SIG-M5 treated with dmso at 0.1 percent for 504 hours (cell line): Measurements from ENCODE around the gene GABRP.
"Not testable (repeated sequence)": the region's sequence is repeated elsewhere in the genome, so short reads cannot be mapped to it uniquely, and the experiment has no call there.

Experiments used
- DNase-seq: peaks from one replicate; lab custom pipeline; 2025; ENCODE audit not compliant: unreplicated experiment; lab: John Stamatoyannopoulos, UW

GABRP gene

GRCh38 chr5:170783498-170784247 lies at the start of gene GABRP:
Gene GABRP (plus strand): TSS chr5:170783725. CDS start chr5:170788616, 4,891 bp downstream.
- DNase-seq, result no peak

GRCh38 chr5:170736966-170737365 lies 46.6 kb upstream of the GABRP start:
- DNase-seq, result no peak

GRCh38 chr5:170737591-170737990 lies 45.9 kb upstream of the GABRP start:
- no peak for DNase-seq

GRCh38 chr5:170738840-170739239 lies 44.7 kb upstream of the GABRP start:
- no peak for DNase-seq

- no peak for DNase-seq
Measured at GRCh38 chr5:170739446-170739845, 44.1 kb upstream of the GABRP start.

GRCh38 chr5:170740551-170741205 lies 42.8 kb upstream of the GABRP start:
- no peak for DNase-seq

GRCh38 chr5:170741801-170742200 lies 41.7 kb upstream of the GABRP start:
- DNase-seq, result no peak

- no peak for DNase-seq
Measured at GRCh38 chr5:170743876-170744212, 39.7 kb upstream of the GABRP start.

GRCh38 chr5:170745481-170746071 lies 37.9 kb upstream of the GABRP start:
- peak; percentile 40 for DNase-seq

- DNase-seq, result no peak
Measured at GRCh38 chr5:170746075-170746960, 37.2 kb upstream of the GABRP start.

GRCh38 chr5:170746961-170747340 lies 36.6 kb upstream of the GABRP start:
- no peak for DNase-seq

- no peak for DNase-seq
Measured at GRCh38 chr5:170747357-170747756, 36.2 kb upstream of the GABRP start.

GRCh38 chr5:170747851-170748250 lies 35.7 kb upstream of the GABRP start:
- DNase-seq, result no peak

- DNase-seq, result no peak
Measured at GRCh38 chr5:170748951-170749471, 34.5 kb upstream of the GABRP start.

- peak; percentile 60 for DNase-seq
Measured at GRCh38 chr5:170749911-170750431, 33.6 kb upstream of the GABRP start.

GRCh38 chr5:170750791-170751190 lies 32.7 kb upstream of the GABRP start:
- DNase-seq, result no peak

- no peak for DNase-seq
Measured at GRCh38 chr5:170751631-170752030, 31.9 kb upstream of the GABRP start.

GRCh38 chr5:170752257-170753215 lies 31.0 kb upstream of the GABRP start:
- DNase-seq, result peak; percentile 8

- DNase-seq, result peak; percentile 17
Measured at GRCh38 chr5:170753311-170753710, 30.2 kb upstream of the GABRP start.

GRCh38 chr5:170754508-170754907 lies 29.0 kb upstream of the GABRP start:
- DNase-seq, result not testable (repeated sequence)
